Uterus (tissue), 2 donors: ENCODE results near the gene OS9.
A peak's percentile ranks its signal among the peaks of the same experiment; 100 is the strongest.

Source experiments
- POLR2A ChIP-seq, 2 donors: fragments of 450-650 bp; IDR thresholded peaks; one replicate each; pipeline ENCODE4 v1.6.1; 2016; ENCODE audit warnings: antibody characterized with exemption in 2 of 2, mild to moderate bottlenecking in 1 of 2, moderate library complexity in 1 of 2
- TF ChIP-seq, protein P1 (sequence below), 4 experiments: fragments of 200-600 bp in 2 of 4; fragments of 450-650 bp in 2 of 4; sonication (generic) in 2 of 4; IDR thresholded peaks; one replicate each; pipeline ENCODE4 v1.5.1; 2016 to 2019; ENCODE audit warnings: antibody characterized with exemption in 4 of 4, mild to moderate bottlenecking in 2 of 4, moderate library complexity in 1 of 4

DNA sequence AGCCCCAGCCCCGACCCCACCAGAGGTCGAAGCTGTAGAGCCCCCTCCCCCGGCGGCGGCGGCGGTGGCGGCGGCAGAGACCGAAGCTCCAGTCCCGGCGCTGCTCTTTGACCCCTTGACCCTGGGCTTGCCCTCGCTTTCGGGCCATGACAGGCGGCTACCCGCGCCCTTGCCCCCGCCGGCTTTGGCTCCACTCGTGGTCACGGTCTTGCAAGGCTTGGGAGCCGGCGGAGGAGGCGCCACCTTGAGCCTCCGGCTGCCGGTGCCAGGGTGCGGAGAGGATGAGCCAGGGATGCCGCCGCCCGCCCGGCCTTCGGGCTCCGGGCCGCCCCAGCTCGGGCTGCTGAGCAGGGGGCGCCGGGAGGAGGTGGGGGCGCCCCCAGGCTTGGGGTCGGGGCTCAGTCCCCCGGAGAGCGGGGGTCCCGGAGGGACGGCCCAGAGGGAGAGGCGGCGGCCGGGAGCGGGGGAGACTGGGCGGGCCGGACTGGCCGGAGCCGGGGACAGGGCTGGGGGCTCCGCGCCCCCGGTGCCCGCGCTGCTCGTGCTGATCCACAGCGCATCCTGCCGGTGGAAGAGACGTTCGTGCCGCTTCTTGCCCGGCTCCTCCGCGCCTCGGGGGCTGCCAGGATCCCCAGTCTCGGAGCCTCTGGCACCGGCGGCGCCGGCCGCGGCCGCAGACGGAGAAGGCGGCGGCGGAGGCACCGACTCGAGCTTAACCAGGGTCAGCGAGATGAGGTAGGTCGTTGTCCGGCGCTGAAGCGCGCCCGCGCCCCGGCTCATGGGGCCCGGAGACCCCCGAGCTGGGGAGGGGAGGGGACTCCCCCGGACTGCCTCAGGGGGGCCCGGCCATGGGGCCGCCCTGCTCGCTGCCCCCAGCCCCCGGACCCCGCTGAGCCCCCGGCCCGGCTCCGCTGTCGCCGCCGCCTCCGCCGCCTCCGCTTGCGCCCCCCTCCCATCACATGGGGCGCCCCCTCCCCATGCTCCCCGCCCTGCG lies 43.8 kb downstream of the OS9 start:
- TF ChIP-seq, protein P1, sequence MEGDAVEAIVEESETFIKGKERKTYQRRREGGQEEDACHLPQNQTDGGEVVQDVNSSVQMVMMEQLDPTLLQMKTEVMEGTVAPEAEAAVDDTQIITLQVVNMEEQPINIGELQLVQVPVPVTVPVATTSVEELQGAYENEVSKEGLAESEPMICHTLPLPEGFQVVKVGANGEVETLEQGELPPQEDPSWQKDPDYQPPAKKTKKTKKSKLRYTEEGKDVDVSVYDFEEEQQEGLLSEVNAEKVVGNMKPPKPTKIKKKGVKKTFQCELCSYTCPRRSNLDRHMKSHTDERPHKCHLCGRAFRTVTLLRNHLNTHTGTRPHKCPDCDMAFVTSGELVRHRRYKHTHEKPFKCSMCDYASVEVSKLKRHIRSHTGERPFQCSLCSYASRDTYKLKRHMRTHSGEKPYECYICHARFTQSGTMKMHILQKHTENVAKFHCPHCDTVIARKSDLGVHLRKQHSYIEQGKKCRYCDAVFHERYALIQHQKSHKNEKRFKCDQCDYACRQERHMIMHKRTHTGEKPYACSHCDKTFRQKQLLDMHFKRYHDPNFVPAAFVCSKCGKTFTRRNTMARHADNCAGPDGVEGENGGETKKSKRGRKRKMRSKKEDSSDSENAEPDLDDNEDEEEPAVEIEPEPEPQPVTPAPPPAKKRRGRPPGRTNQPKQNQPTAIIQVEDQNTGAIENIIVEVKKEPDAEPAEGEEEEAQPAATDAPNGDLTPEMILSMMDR (IDR thresholded peaks at IDR 0.05) = peak in 2 of 4 experiments; percentile 3 to 33
- TF ChIP-seq POLR2A (IDR thresholded peaks at IDR 0.05) = no peak
